Subcutaneous adipose tissue (tissue), 4 donors: ENCODE measurements around the gene FBXW9. TPM values are rescaled to one million over a fixed set of nuclear protein-coding genes. Genes with fewer than 3 reads are reported as not detected.

ENCODE experiments used
- total RNA-seq, 4 donors: library from RNA; depleted of rRNA; stranded (reverse); fragments of >200 nt; gene quantifications; one replicate each; pipeline ENCODE4 v1.1.0, GENCODE V29; 2016
- TF ChIP-seq, protein P1 (sequence below): fragments of 450-650 bp; IDR thresholded peaks from one replicate; pipeline ENCODE4 v1.5.1; 2016; ENCODE audit warnings: low read depth, mild to moderate bottlenecking, control low read depth, antibody characterized with exemption, moderate library complexity

Gene FBXW9
- total RNA-seq, 4 donors from 2014 or later = 2.6 to 3.7 (median 2.7) TPM

DNA sequence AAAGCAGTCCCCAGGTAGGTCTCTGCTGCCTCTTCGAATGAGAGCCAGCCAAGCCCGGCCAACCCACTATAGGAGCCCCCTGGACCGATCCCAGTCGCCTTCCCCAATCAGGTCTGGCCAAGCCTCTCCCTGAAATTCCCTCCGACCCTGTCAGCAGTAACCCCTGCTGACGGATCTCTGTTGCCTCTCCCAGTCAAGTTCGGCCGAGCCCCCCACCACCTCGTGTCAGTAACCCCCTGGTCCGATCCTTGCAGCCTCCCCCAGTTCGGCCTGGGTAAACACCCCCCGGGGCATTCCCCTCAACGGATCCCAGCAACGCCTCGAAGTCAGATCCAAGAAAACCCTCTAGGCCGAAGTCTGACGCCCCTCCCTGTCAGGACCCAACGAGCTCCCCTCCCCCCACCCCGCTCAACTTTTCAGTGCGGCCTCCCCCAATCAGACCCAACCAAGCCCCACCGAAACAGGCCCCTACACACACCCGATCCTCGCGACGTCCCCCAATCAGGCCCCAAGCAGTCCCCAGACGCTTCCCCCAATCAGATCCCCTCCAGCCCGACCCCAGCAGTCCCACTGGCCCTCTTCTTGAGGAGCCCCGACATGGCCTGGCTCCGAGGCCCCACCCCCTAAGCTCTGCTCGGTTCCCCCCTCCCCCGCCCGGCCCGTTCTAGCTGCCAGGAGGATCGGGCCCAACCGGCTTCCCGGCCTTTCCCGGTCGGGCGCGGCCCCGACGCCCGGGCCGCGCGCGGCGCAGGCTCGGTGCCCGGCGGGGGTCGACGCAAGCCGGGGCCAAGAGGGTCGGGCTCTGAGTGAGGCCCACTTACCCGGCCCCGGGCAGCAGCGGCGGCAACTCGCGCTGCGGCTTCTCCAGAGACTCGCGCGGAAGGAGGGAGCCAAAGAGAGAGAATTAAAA lies 25.5 kb upstream of the FBXW9 start:
- TF ChIP-seq, protein P1, sequence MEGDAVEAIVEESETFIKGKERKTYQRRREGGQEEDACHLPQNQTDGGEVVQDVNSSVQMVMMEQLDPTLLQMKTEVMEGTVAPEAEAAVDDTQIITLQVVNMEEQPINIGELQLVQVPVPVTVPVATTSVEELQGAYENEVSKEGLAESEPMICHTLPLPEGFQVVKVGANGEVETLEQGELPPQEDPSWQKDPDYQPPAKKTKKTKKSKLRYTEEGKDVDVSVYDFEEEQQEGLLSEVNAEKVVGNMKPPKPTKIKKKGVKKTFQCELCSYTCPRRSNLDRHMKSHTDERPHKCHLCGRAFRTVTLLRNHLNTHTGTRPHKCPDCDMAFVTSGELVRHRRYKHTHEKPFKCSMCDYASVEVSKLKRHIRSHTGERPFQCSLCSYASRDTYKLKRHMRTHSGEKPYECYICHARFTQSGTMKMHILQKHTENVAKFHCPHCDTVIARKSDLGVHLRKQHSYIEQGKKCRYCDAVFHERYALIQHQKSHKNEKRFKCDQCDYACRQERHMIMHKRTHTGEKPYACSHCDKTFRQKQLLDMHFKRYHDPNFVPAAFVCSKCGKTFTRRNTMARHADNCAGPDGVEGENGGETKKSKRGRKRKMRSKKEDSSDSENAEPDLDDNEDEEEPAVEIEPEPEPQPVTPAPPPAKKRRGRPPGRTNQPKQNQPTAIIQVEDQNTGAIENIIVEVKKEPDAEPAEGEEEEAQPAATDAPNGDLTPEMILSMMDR = no peak

DNA sequence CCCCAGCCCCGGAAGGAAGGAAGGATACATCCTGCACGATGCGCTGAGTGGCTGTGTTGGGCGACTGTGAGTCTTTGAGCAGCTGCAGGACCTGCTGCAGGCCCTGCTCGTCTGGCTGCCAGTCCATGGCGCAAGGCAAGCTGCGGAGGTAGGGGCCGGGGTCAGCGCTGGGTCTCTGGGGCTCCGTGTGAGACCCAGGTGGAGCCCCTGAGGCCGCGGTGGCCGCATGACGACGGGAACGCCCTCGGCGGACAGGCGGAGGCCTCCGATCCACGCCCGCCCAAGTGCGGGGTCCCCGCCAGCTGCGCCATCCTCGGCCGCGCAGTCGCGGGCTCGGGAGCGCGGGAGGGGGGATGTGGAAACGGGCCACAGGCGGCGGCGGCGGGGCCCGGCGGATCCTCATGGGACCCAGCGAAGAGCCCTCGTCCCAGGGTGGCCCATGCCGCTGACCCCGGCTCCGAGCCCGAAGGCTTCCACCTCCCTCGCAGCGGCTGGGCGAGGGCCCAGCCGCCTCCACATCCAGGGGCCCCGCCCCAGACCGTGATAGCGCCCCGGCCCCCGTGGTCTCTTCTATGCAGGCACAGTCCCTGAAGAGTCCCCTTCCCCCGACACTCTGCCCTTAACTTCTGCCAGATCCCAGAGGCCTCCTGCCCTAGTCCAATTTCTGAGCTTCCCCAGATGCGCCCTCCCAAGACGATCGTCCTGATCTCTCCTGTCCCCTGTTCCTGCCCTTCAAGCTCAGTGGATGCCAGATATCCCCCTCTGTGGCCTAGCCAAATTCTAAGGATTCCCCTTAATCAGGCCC lies 24.6 kb upstream of the FBXW9 start:
- TF ChIP-seq, protein P1 = no peak

DNA sequence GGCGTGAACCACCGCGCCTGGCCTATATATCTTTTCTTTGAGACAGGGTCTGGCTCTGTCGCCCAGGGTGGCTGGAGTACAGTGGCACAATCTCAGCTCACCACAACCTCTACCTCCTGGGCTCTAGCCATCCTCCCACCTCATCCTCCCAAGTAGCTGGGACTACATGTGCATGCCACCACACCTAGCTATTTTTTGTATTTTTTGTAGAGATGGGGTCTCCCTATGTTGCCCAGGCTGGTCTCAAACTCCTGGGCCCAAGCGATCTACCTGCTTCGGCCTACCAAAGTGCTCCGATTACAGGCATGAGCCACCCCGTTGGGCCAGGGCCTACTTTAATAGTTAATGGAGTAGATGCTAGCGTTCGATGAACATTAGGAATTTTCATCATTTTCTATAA lies 23.9 kb upstream of the FBXW9 start:
- TF ChIP-seq, protein P1 = no peak

DNA sequence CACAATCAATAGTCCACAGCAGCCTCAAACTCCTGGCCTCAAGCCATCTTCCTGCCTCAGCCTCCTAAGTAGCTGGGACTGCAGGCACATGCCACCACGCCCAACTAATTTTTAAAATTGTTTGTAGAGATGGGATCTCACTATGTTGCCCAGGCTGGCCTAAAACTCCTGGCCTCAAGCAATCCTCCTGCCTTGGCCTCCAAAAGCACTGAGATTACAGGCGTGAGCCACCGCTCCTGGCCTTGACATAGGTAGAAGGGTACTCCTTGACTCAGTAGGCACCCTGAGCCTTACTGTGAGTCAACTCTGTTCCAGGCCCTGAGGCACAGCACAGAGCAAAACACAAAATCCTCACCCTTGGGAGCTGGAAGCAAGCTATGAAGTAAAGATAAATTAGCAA lies 19.5 kb upstream of the FBXW9 start:
- TF ChIP-seq, protein P1 = no peak

DNA sequence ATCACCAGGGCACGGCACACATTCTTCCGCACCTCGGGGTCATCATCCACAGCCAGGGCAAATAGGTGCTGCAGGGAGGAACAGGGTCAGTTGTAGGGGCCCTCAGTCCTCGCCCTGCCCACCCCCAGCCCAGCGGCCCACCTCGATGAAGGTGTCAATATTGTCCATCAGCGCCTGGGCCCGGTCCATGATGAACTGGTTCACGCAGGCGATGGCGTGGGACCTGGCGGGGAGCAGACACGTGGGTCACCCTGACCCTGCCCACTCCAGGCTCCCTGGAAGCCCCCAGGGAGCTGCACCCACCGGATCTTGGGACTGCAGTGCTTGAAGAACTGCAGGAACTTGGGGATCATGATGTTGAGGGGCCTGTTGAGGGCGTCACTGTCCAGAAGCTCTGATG lies 18.7 kb upstream of the FBXW9 start:
- TF ChIP-seq, protein P1 = no peak

DNA sequence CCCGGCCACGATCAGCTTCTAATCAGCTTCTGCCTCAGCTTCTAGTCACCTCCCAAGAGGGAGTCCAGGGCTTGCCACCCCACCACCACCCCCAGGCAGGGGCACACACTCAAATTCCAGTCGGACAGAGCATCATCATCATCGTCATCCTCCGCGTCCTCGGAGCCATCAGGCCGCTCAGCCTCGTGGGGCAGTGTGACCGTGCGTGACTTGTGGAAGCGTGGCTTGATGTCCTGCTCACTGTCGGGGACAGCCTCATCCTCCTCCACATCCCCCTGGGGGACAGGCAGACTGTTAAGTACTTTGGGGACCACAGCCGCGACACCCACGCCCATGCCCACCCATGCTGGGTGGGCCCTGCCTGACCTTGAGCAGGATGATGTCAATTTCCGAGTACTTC lies 14.8 kb upstream of the FBXW9 start:
- TF ChIP-seq, protein P1 = no peak

DNA sequence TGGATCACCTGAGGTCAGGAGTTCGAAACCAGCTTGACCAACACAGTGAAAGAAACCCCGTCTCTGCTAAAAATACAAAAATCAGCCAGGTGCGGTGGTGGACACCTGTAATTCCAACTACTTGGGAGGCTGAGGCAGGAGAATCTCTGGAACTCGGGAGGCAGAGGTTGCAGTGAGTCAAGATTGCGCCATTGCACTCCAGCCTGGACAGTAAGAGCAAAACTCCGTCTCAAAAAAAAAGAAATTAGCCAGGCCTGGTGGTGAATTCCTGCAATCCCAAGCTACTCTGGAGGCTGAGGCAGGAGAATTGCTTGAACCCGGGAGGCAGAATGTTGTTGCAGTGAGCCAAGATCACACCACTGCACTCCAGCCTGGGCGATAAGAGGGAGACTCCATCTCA lies 12.2 kb upstream of the FBXW9 start:
- TF ChIP-seq, protein P1 = no peak
